ENCODE results near the gene ATP6V0A1.

Gene ATP6V0A1

GRCh38 chr17:42562388-42563142 is 103.9 kb downstream of the ATP6V0A1 start:
- Mint-ChIP-seq H3K9me3 (no peaks in the 10 kb centered on the region), H3K27ac (peak overlapping the region; percentile 98), H3K36me3 (peaks cover 48% of the 10 kb centered on the region), H3K4me3 (peak overlapping the region; percentile 92), H3K4me1 (peaks cover 47% of the 10 kb centered on the region)
- DNase-seq (ENCODE audit: low spot score in 2 of 2) (no peak), ATAC-seq (peak; percentile 19)

GRCh38 chr17:42563143-42563509 is 104.4 kb downstream of the ATP6V0A1 start:
- no peaks in the 10 kb centered on the region for H3K9me3 Mint-ChIP-seq
- peak overlapping the region; percentile 98 for H3K27ac Mint-ChIP-seq
- DNase-seq (ENCODE audit: low spot score in 2 of 2) (no peak), ATAC-seq (no peak)
- peak overlapping the region; percentile 92 for H3K4me3 Mint-ChIP-seq
- peaks cover 54% of the 10 kb centered on the region for H3K36me3 Mint-ChIP-seq
- H3K4me1 Mint-ChIP-seq = peaks cover 53% of the 10 kb centered on the region

- DNase-seq (ENCODE audit: low spot score in 2 of 2) (no peak), ATAC-seq (no peak)
- H3K4me3 Mint-ChIP-seq = peak overlapping the region; percentile 92
- H3K27ac Mint-ChIP-seq = peak overlapping the region; percentile 98
- H3K4me1 Mint-ChIP-seq = peaks cover 55% of the 10 kb centered on the region
- H3K36me3 Mint-ChIP-seq = peaks cover 56% of the 10 kb centered on the region
- H3K9me3 Mint-ChIP-seq = no peaks in the 10 kb centered on the region
These were observed 104.9 kb downstream of the ATP6V0A1 start for GRCh38 chr17:42563543-42563942.

GRCh38 chr17:42563950-42564349 is 105.3 kb downstream of the ATP6V0A1 start:
- H3K4me3 Mint-ChIP-seq = peak overlapping the region; percentile 92
- peak overlapping the region; percentile 98 for H3K27ac Mint-ChIP-seq
- DNase-seq (ENCODE audit: low spot score in 2 of 2) (no peak), ATAC-seq (no peak)
- peaks cover 60% of the 10 kb centered on the region for H3K36me3 Mint-ChIP-seq
- no peaks in the 10 kb centered on the region for H3K9me3 Mint-ChIP-seq
- H3K4me1 Mint-ChIP-seq = peaks cover 59% of the 10 kb centered on the region

- Mint-ChIP-seq H3K4me1 (peaks cover 63% of the 10 kb centered on the region), H3K27ac (peak overlapping the region; percentile 98), H3K36me3 (peaks cover 70% of the 10 kb centered on the region), H3K4me3 (no peak overlapping the region), H3K9me3 (no peaks in the 10 kb centered on the region)
- DNase-seq (ENCODE audit: low spot score in 2 of 2) (no peak), ATAC-seq (no peak)
These were observed 106.3 kb downstream of the ATP6V0A1 start for GRCh38 chr17:42564815-42565522.

- H3K36me3 Mint-ChIP-seq = peaks cover 77% of the 10 kb centered on the region
These were observed 107.0 kb downstream of the ATP6V0A1 start for GRCh38 chr17:42565523-42566214.

GRCh38 chr17:42566215-42566882 is 107.7 kb downstream of the ATP6V0A1 start:
- Mint-ChIP-seq H3K4me1 (peaks cover 63% of the 10 kb centered on the region), H3K9me3 (no peaks in the 10 kb centered on the region), H3K27ac (peak overlapping the region; percentile 95), H3K4me3 (peak overlapping the region; percentile 93), H3K36me3 (peaks cover 83% of the 10 kb centered on the region)
- DNase-seq (ENCODE audit: low spot score in 2 of 2) = no peak
- no peak for ATAC-seq

More at GRCh38 chr17:42565523-42566214, 107.0 kb downstream of the ATP6V0A1 start:
- no peaks in the 10 kb centered on the region for H3K9me3 Mint-ChIP-seq
- peak overlapping the region; percentile 93 for H3K4me3 Mint-ChIP-seq
- H3K4me1 Mint-ChIP-seq = peaks cover 63% of the 10 kb centered on the region
- ATAC-seq (no peak), DNase-seq (ENCODE audit: low spot score in 2 of 2) (no peak)
- peak overlapping the region; percentile 95 for H3K27ac Mint-ChIP-seq

GRCh38 chr17:42566883-42567573 is 108.3 kb downstream of the ATP6V0A1 start, which contains the start of gene MLX:
Gene MLX, plus strand, starts transcription at chr17:42567100. Its CDS starts 25 bp downstream, at chr17:42567125.
- ATAC-seq = peak; percentile 82
- Mint-ChIP-seq H3K4me3 (peak within 1 kb of the TSS; percentile 93), H3K9me3 (no peaks in the 10 kb centered on the region), H3K36me3 (peaks cover 83% of the 10 kb centered on the region), H3K4me1 (peaks cover 64% of the 10 kb centered on the region), H3K27ac (peak within 1 kb of the TSS; percentile 95)
- peak; percentile 91 to 97 for DNase-seq (ENCODE audit: low spot score in 2 of 2)

GRCh38 chr17:42568341-42569111 is 109.8 kb downstream of the ATP6V0A1 start:
- Mint-ChIP-seq H3K36me3 (peaks cover 87% of the 10 kb centered on the region), H3K27ac (peak overlapping the region; percentile 67), H3K4me3 (peak overlapping the region; percentile 93), H3K4me1 (peaks cover 63% of the 10 kb centered on the region), H3K9me3 (no peaks in the 10 kb centered on the region)
- ATAC-seq (no peak), DNase-seq (ENCODE audit: low spot score in 2 of 2) (no peak)

GRCh38 chr17:42571435-42572225 is 113.0 kb downstream of the ATP6V0A1 start:
- peaks cover 97% of the 10 kb centered on the region for H3K36me3 Mint-ChIP-seq
- peak overlapping the region; percentile 45 for H3K27ac Mint-ChIP-seq
- H3K4me1 Mint-ChIP-seq = peaks cover 62% of the 10 kb centered on the region

More at GRCh38 chr17:42571435-42572225, 113.0 kb downstream of the ATP6V0A1 start:
- Mint-ChIP-seq H3K9me3 (no peaks in the 10 kb centered on the region), H3K4me3 (no peak overlapping the region)
- ATAC-seq (no peak), DNase-seq (ENCODE audit: low spot score in 2 of 2) (no peak)
